ENCODE measurements around the gene COL2A1. TPM values are rescaled to one million over a fixed set of nuclear protein-coding genes. Genes with fewer than 3 reads are reported as not detected.

Gene COL2A1
- not detected in 2 replicates for total RNA-seq

GRCh38 chr12:48004053-48004941 is at the start of gene COL2A1:
Gene COL2A1 (minus strand): TSS chr12:48004476. CDS start chr12:48004321, 155 bp downstream.
- DNase-seq = peak; percentile 25

GRCh38 chr12:48053883-48054282 is 49.6 kb upstream of the COL2A1 start:
- no peak for DNase-seq

- DNase-seq = no peak
Measured at GRCh38 chr12:48053122-48053521, 48.8 kb upstream of the COL2A1 start.

DNA sequence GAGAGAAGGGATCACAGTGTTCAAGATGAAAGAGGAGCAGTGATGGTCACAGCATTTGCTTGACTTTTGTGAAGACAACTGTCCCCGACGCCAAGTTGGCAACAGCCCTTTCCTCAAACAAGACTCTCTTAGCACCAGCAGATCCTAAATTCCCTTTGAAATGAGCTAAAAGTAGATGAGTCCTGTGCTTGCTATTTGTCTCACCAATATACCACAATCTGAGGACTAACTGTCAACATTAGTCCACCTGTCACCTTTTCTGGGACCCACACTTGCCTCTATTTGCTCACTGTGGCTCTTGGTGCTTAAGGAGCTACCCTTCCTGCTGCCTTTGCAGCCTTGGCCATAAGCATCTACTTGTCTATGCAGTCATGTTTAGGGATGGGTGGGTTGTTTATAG is 47.4 kb upstream of the COL2A1 start:
- no peak for DNase-seq

DNA sequence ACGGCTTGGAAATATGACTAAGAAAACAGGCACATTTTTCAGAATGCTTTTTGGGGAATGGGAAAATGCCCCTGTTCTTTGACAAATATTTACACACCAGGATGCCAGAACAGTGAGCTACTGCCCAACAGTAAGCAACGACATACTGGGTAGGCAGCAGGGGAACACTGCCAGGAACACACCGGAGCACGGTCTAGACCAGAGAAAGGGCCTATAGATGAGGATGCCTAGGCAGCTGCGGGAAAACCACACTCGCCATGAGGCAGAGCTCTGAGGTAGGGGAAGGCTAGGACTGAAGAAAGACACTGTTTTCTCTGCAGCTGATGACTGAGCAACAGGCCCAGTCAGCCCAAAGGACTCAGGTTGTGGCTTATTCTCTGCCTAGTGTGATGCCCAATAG is 45.9 kb upstream of the COL2A1 start:
- no peak for DNase-seq

GRCh38 chr12:48045965-48046518 is 41.8 kb upstream of the COL2A1 start:
- DNase-seq = no peak

- no peak for DNase-seq
Measured at GRCh38 chr12:48045061-48045846, 41.0 kb upstream of the COL2A1 start.

DNA sequence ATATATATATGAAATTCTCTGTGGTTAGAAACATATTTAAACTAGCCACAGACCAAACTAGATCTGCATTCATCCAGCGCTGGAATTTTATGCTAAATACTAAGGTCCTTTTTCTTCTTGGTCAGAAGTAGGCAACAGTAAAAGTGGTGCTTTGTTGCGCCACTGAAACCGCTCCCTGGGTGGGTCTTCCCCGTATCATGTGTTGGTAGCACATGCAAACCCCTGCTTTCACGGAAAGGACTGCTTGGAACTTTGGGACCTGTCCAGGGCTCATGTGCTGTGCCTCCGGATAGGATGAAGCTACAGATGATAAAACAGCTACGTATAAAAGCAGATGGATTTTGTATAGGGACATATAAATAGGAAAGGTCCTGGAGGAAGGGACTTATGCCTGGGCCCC is 40.1 kb upstream of the COL2A1 start:
- DNase-seq = no peak

GRCh38 chr12:48043771-48044170 is 39.5 kb upstream of the COL2A1 start:
- DNase-seq = no peak

DNA sequence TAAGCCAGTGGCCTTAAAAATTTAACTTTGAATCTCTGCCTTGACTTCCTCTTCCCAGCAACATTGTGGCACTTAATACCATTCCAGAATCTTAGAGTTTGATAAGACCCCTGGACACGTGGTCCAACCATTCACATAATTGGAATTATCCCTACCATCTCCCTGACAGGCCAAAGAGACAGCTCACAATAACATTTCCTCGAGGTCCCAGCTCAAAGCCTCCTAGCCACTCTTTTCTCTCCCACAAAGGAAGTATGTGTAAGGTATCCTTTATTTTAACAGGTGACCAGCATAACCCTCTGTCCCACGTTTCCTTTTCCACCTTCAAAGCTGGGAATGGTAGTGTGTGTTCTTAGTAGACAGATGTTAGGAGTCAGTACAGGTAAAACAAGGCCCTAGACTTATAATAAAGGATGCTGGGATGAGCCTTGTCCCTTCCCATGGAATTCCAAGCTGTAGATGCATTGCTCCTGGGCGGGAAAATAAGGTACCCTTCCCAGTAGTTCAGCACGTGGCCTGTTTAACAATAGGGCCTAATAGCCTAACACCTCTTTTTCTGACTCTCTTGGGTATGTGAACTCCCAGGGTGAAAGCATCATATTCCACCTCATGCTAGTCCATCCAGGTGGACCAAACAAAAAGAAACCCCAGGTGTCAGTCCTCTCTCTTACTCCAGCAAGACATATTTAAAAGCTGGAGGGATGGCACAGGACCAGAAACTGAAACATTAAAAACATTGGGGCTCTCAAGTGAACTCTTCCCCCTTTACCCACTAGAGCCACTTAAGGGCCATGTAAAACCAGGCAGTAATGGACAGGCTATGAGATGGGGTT is 37.5 kb upstream of the COL2A1 start:
- no peak for DNase-seq

- DNase-seq = no peak
Measured at GRCh38 chr12:48040354-48040753, 36.1 kb upstream of the COL2A1 start.

GRCh38 chr12:48039151-48039550 is 34.9 kb upstream of the COL2A1 start:
- DNase-seq = no peak

DNA sequence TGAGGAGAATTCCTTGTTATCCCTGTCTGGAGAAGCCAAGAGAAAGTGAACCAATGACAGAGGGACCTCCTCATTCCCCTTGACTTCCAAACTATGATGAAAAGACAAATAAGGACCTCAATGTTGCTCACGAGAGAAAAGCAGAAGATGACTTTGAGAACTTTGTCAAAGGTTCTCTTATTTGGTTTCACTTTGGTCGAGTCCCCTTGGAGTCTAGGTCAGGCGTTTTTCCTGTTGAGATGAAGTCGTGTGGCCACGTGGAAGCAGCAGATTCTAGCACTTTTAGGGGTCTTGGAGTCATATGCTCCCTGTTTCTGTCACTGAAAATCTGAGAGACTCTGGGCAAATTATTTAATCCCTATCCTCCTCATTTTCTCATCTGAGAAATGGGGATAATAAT is 33.8 kb upstream of the COL2A1 start:
- DNase-seq = no peak

DNA sequence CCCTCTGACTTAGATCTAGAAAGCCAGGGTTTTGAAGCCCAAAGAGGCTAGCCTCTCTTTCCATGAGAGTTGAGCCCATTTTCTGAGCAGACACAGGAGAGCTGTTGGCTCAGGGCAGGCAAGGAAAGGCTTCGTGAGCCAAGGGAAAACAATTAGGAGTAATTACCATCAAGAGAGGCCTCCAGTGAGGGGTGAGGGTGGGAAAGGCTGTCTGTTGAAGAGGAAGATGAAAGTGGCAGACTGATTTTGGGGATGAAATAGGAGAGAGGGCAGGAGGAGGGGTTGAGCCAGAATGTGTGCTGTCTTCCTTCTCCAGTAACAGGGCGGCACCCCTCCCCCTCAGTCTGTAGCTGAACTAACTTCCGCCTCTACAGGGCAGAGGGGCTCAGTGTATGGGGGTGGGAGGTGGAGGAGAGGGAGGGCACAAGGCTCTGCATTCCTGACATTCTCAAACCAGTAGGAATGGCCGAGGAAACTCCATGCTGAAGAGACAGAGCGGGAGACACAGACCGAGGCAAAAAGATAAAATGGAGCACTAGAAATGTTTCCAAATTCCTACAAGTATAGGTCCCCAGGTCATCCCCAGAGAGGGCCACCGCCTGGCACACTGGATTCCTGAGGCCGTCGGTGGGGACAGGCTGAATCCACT is 33.1 kb upstream of the COL2A1 start:
- no peak for DNase-seq

DNA sequence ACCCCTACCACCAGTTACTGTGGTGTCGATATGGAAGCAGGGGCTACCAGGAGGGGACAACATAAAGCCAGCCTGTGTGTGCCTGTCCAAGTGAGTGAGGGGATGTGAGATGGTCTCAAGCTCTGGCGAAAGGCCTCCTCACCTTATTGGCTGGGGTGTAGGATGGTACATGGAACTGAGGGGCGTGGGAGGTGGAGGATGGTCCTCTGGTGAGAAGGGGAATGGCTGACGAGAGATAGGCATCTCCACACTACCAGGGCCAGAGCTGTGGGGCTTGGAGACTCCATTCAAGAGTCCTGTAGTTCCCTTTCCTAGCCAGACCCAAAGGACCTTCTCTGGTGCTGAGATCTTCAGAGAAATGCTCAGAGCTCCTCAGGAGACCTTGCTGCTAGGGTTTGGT is 32.5 kb upstream of the COL2A1 start:
- no peak for DNase-seq

DNA sequence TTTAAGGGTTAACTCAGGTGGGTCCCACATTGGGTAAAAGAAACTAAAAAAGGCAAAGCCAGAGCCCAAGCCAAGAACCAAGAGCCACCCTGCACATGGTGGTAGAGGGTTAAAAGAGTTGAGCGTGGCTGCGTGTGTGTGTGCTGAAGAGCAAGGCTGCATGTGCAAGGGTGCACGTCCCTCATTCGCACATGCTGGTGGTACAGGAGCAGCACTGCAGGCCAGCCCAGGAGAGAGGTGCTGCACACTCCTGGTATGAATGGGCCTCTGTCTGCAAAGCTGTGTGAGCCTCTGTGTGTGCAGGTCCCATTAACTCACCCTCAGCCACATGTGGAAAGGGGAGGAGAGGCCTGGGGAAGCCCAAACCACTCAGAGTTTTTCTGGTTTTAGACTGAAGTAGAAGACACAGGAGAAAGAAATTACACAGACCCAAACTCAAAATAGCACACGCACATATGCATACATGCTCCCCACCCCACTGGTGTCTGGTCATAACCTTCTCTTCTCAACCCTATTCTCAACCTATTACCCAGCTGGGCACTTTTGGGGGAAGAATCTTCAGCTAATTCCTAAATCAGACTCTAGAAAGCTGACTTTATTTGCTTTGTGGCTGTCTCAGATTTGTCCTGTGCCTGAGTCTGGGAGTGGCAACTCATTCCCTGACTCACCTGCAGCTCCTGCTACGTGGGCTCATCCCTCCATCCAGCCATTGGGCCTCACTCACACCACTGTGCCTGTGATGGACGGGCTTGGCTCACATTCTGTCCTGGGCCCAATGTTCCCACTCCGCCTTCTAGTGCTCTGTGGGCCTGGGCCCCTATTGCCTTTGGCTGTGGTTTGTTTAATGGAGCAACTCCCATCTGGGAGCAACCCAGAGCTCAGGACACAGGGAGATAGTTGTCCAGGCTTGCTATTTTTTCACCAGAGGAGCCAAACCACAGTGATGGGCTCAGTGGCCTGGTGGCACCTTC is 30.8 kb upstream of the COL2A1 start:
- no peak for DNase-seq

DNA sequence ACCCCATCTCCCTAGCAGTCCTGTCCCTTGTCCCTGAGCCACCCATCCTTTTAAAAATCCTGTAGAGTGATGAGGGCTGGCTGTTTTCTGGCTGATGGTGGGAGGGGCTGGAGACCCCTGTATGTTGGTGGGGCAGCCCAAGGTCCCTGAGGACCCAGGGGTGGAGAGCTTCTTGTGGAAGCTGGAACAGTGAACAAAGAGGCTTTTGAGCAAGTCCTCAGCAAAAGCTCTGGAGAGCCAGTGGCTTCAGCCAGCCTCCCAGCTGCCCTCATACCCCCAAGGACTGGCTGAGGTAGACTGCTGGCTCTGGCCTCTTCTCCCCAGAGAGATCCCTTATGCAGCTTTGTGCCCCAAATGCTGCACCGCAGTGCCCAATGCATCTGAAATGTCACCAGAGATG is 29.2 kb upstream of the COL2A1 start:
- DNase-seq = no peak

DNA sequence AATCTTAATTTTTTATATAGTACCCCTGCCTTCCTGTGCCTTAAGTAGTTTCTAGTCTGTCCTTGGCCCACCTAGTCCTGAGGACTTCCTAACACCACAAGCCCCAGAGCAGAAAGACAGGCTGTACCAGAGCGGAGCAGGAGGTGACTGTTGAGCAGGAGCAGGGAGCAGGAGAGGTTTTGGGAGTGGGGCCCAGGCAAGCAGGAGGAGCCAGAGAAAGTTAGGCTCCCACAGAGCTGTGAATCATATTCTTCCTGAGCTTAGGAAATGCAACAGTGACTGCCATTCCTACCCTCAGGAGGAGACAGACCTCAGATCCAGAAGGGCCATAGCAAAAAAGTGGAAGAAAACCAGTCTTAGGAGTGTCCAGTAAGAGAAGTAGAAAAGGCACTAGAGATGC is 28.3 kb upstream of the COL2A1 start:
- no peak for DNase-seq

DNA sequence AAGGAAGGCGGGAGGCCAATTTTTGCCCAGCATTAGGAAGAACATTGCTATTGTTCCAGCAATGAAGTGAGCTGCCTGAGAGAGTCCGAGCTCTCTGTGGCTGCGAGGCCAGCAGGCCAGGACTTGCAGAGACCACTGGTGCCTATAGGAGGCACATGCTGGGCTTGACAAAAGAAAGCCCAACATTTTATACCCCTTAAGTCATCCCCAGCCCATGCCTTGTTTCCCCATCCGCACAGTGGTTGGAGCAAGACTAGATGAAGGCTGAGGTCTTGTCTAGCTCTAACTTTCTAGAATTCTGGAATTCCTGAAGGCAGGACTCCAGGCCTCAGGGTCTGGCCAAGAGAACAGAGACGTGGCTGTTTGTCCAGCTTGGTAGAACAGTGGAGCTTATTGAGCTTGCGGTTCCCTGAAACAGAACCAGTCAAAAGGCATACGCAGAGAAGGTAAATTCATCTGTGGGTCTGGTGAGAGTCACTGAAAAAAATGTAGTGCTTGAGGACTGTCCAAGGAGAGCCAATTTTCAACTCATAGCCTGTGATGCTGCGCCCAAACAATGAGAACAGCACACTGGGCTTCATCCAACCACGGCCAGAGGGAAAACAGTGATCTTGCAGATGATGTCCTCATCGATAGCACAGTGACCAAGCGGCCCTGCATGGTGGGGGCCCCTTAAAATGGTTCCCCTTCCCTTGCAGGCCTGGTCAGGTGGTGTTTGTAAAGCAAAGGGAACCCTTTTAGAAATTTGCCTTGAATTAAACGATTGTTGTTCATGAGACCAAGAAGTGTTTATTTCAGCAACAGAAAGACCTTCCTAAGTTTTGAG is 27.1 kb upstream of the COL2A1 start:
- DNase-seq = no peak

- no peak for DNase-seq
Measured at GRCh38 chr12:48030173-48030650, 25.9 kb upstream of the COL2A1 start.

All from dermis blood vessel endothelial cell (primary cell).